Stimulated activated CD4-positive, alpha-beta T cell treated with anti-CD3 and anti-CD28 coated beads, Interleukin-2, amount 100 ng/mL, for 4 hours (primary cell): ENCODE results near the gene CCDC92.

Source experiments
- DNase-seq: peaks from one replicate; pipeline ENCODE4 v3.0.0-alpha.2; 2020; ENCODE audit warnings: low read depth

The CCDC92 gene, protein sequence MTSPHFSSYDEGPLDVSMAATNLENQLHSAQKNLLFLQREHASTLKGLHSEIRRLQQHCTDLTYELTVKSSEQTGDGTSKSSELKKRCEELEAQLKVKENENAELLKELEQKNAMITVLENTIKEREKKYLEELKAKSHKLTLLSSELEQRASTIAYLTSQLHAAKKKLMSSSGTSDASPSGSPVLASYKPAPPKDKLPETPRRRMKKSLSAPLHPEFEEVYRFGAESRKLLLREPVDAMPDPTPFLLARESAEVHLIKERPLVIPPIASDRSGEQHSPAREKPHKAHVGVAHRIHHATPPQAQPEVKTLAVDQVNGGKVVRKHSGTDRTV

DNA sequence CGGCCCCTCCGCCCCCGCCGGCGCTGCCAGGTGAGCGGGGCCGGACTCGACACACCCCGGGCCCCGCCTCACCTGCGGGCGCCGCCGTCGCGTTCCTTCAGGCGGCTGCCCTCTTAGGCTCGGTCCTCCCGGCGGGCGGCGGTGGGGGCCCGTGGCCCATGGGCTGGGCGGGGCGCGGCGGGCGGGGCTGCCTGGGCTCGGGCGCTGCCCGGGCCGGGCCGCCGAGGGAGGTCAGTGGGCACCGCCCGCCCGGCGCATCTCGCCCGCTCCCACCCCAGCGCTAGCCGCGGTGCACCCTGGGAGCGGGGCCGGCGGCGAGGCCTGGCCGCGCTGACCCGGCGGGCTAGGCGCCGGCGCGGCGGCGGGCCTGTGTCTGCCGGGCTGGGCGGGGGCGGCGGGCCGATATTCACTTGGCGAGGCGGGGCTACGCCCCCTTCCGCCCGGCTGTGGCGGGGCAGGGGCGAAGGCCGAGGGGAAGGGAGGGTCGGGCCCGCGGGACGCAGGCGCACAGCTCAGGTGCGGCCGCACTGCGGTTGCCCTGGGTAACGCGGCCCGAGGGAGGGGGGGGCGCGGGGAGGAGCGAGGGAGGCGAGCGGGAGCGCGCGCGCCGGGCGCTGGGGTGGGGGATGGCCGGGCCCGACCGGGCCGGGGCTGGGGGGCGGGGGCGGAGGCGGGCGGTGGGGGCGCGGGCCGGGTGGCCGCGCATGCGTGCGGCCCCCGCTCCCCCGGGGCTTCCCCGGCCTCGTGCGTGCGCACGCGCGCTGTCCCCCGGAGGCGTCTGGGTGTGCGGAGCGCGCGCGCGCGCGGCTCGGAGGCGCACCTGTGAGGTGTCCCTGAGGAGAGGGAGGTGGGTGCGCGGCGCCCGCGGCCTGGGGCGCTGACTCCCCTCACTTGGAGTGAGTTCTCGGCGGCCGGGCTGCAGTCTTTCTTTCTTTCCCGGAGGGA, at the start of gene CCDC92, which contains the start of gene ZNF664:
Gene CCDC92 (minus strand): TSS at position 375 of the 945 bp plus-strand sequence. CDS start 28,526 bp downstream, outside the sequence.
Gene ZNF664 (plus strand): TSS at position 759 of the 945 bp plus-strand sequence. CDS start 38,930 bp downstream, outside the sequence.
- DNase-seq, result peak; percentile 94

DNA sequence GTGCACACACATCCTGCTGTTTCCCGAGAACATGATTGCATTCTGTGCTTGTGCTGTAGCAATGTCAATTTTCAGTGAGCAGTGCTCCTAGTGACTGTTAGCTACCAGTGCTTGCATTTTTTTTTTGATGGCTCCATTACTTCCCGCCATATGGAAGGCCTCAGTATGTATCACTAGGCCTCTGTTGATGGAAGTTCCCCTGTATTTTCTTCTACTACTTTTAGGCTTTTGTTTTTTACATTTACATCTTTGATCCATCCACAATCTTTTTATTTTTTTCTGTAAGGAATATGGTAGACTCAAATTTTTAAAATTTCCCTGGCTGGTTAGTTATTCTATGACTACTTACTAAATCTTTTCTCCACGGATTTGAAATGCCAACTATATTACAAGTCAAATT, 49.5 kb upstream of the CCDC92 start:
- no peak for DNase-seq

GRCh38 chr12:124021007-124021406, 48.4 kb upstream of the CCDC92 start:
- no peak for DNase-seq

DNA sequence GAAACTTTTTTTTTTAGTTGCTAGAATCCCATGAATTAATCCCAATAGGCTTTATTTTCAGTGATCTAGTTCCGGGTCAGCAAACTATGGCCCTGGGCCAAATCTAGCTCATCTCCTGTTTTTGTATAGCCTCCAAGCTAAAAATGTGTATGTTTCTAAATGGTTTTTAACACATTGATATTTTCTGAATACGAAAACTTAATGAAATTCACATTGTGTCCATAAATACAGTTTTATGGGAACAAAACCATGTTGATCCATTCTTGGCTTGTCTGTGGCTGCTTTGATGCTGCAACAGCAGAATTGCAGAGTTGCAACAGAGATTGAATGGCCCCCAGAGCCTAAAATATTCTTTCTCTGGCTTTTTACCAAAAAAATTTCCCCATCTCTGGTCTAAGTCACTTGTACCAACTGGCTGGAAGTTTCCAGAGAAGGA, 47.9 kb upstream of the CCDC92 start:
- DNase-seq, result no peak

DNA sequence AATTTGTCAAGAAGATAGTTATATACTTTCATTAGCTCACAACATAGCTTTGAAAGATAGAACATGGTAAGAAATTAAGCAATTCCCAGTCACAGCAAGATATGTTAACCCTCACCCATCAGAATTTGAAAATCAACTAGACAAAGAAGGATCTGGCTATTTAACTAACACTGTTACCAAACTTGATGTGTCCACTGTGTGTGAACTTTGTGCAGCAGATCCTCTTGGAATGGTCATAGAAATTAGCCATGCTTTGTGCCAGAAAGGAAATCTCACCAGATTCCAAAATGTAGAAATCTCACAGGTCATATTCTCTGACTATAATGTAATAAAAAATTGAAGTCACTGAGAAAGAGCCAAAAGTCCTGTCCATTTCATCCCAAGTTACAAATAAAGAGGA, 46.5 kb upstream of the CCDC92 start:
- DNase-seq, result no peak

- DNase-seq, result no peak
These were observed 45.9 kb upstream of the CCDC92 start for GRCh38 chr12:124018539-124018938.

DNA sequence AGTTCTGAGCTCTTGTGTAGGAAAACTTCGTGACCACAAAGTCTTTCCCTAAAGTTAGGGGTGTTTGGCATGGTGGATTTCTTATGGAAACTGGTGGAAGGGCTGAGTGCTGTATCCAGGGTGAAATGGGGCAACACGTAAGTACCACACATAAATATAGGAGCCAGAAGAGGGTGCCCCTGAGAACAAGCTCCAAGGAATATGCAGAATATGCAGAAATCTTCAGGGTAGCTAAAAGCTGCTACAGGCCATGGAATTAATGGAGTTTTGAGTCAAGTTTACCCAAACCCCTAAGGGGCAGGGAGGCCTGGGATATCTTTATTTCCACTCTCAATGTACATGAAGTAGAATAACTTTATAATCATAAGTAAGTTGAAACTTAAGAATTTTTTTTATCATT, 44.4 kb upstream of the CCDC92 start:
- DNase-seq, result no peak

DNA sequence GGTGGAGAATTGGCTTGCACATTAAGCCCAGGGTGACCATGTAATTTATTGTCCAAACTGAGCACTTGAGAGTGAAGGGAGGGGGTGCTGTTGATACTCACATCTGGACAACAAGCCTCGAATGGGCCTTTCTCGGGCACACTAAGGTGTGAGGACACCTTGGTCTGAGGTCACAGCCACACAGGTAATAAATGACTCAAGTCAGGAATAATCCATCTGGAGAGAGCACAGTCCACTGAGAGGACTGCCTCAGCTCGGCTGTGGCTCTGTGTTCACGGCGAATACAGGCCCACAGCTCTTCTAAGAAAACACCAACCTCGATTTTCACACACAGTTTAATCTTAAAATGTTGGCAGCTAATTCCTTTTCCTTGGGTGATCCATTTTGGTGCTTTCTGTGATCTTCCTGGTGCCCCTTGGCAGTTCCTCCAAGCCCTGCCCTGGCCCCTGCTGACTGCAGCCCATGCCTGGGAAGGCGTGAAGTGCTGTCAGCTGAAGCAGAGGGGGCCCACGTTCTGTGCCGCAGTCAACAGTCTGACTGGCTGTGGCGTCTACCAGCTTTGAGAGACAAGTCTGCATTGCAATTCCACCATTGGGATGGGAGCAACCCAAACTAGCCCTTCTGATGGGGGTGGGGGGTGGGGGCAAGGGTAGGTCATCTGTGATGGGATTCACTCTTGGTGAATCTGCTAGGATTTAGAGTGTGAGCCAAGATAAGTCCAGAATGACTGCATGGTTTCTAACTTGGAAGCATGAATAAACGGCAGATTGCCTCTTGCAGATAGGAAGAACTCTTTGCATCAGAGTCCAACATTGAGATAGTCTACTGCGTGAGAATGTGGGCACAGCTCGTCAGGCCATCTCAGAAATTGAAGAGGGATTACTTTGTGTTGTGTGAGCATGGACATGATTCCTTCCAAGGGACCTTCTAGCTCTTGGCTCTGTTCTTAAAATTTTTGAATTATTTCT, 43.1 kb upstream of the CCDC92 start:
- no peak for DNase-seq

- no peak for DNase-seq
These were observed 40.4 kb upstream of the CCDC92 start for GRCh38 chr12:124013073-124013472.

DNA sequence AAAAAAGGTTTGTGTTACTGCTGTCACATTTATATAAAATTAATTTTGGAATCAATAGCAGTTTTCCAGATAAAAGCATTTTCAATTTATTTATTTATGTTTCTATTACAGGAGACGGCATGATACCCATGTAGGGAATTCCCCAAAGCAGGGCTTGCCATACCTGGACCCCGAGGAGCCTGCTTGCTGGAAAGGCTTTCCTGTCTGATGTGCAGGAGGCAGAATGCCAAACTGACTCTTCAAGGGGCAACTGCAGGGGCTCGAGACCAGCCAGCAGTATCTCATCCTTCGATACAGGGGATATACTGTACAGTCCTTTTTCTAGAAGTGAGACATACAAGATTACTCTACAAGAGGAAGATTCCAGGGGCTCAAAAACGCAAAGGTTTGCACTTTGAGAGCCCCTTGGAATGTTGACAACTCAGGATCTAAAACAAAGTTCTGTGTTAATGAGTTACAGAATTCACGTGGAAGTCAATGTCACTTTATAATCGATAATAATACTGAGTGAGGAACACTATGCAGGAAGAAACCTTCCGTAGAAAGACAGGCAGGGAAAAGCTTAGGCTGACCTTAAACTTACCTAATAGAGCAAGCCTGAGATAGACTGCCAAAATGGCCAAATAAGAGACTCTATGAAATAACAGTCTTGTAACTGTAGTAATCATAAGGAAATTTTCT, 38.9 kb upstream of the CCDC92 start:
- no peak for DNase-seq

DNA sequence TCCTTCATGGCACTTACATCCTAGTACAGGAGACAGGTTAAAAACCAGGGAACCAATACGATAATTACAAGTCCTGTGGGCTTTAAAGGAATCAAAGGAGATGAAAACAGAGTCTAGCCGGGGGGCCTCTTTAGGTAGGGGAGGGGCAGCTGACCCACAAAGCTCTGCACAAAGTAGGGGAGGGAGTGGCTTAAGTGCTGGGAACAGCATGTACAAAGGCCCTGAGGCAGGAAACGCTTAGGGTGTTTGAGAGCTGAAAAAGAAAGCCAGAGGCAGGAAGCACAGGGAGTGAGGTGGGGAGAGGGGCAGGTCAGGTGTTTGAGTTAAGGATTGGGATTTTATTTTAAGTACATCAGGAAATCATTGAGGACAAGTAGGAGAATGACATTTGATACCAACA, 38.1 kb upstream of the CCDC92 start:
- no peak for DNase-seq

DNA sequence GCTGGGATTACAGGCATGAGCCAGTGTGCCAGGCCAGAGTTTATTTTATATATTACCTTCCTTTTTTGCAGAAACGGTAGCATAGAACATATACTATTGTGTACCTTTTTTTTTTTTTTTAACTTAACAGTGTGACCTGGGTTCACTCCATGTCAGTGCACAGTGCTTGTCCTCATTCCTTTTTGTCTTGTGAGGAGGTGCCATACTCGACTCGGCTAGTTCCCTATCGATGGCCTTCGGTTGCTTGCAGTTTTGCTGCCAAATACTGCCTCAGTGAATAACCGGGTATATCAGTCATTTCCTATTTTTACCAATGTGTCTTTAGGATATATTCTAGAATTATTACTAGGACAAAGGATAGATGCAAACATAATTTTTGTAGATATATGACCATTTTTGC, 37.1 kb upstream of the CCDC92 start:
- DNase-seq, result no peak

DNA sequence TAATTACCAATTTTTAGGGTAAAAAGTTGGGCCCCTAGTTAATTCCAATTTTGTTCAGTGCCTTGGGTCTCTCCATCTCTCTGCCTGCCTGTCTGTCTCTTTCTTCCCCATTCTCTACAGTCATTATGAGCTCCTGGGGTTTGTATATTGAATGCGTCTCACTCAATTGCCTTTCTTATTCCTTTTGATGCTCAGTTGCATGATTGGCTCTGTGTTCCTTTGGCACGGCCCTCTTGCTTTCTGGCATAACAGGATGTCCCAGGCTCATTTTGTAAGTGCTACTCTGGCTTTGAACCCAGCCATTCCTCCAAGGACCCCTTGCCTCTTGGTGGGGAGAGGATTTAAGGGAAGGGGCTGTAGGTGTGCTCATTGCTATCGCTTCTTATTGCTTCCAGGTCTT, 36.0 kb upstream of the CCDC92 start:
- no peak for DNase-seq

DNA sequence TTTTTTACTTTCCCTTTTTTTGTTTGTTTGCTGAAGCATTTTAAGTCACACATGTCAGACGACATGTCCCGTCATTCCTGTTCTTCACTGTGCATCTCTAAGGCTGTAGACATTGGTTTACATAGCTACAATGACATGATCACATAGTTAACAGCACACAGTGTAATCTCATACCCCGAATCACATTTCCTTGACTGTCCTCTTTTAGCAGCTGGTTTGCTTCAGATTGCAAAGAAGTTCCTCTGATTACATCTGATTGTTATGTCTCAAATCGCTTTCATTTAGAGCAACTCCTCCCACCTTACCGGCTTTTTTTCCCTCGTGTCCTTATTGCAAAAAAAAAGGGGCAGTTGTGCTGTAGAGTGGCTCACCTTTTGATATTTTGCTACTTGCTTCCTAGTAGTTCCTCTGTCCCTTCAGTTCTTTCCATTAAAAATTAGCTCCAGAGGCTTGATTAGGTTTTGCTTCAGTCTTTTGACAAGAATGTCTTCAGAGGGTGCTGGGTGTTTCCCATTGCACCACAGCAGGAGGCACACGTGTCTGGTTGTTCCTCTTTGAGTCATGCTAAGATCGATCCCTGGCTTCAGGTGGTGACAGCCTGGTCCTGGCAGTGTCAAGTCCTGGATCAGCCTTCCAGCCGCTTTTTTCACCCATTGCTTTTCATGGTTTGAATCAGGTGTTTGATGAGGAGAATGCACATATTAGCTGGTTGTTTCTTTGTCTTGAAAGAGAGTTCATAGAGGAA, 35.4 kb upstream of the CCDC92 start:
- no peak for DNase-seq

- DNase-seq, result no peak
These were observed 34.4 kb upstream of the CCDC92 start for GRCh38 chr12:124006846-124007713.

GRCh38 chr12:124006085-124006845, 33.6 kb upstream of the CCDC92 start:
- DNase-seq, result peak; percentile 6

DNA sequence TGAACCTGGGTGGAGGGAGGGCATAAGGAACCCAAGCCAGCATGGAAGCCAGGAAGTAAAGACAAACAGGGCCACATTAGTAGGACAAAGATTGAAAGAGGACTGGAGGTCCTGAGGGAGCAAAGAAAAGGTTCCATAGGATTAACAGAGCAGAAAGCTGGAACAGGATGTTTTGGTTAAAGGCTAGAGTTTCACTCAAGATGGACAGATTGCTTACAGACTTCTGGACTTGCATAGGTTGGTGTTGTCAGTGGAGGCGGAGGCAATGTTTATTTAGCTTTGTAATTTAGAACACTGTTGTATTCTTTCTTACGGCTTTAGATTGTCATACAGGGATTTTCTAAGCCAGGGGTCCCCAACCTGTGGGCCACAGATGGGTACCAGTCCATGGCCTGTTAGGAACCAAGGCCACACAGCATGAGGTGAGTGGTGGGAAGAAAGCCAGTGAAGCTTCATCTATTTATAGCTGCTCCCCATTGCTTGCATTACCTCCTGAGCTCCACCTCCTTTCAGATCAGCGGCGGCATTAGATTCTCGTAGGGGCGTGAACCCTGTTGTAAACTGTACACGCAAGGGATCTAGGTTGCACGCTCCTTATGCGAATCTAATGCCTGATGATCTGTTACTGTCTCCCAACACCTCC, 31.7 kb upstream of the CCDC92 start:
- no peak for DNase-seq

- no peak for DNase-seq
These were observed 30.0 kb upstream of the CCDC92 start for GRCh38 chr12:124002654-124003053.
